Measurements from ENCODE around the gene MAPKAPK2. TPM values are rescaled to one million over a fixed set of nuclear protein-coding genes. Genes with fewer than 3 reads are reported as not detected.

MAPKAPK2 gene
- total RNA-seq, 2 experiments from 2014 or later = 96.9 to 97.4 TPM

GRCh38 chr1:206715120-206715519 is 30.4 kb downstream of the MAPKAPK2 start:
- intact Hi-C loops (cut with micrococcal nuclease) = loop anchor here (5.0 kb wide), 1 partner anchor 33 kb away; the partner anchor contains the start of gene MAPKAPK2
- Mint-ChIP-seq H3K27ac (peak overlapping the region; percentile 57), H3K9me3 (no peaks in the 10 kb centered on the region), H3K4me3 (no peak overlapping the region), H3K4me1 (ENCODE audit: low read depth) (peaks cover 84% of the 10 kb centered on the region), H3K27me3 (no peaks in the 10 kb centered on the region), H3K36me3 (no peaks in the 10 kb centered on the region)
- CTCF ChIA-PET = interaction anchor here (0.6 to 3.3 kb wide), 11 partner anchors 8 to 318 kb away, joined by 3 to 23 read pairs (median 3); partner anchors contain the start of genes C1orf116 and DYRK3
- POLR2A ChIA-PET = interaction anchor here (0.7 kb wide), 1 partner anchor 101 kb away, joined by 3 read pairs; no protein-coding TSS in a partner anchor
- DNase-seq = no peak

- peak overlapping the region; percentile 80 for H3K27ac Mint-ChIP-seq
- peaks cover 80% of the 10 kb centered on the region for H3K4me1 Mint-ChIP-seq (ENCODE audit: low read depth)
- intact Hi-C loops (cut with micrococcal nuclease) = loop anchor here (5.0 kb wide), 1 partner anchor 33 kb away; the partner anchor contains the start of gene MAPKAPK2
- CTCF ChIA-PET = interaction anchor here (1.0 to 3.3 kb wide), 9 partner anchors 8 to 197 kb away, joined by 3 to 23 read pairs (median 4); no protein-coding TSS in a partner anchor
- H3K27me3 Mint-ChIP-seq = no peaks in the 10 kb centered on the region
- no peaks in the 10 kb centered on the region for H3K9me3 Mint-ChIP-seq
- no peaks in the 10 kb centered on the region for H3K36me3 Mint-ChIP-seq
- no peak for DNase-seq
- POLR2A ChIA-PET = interaction anchor here (0.6 kb wide), 1 partner anchor 8 kb away, joined by 3 read pairs; no protein-coding TSS in a partner anchor
- no peak overlapping the region for H3K4me3 Mint-ChIP-seq
Measured at GRCh38 chr1:206715552-206716158, 30.9 kb downstream of the MAPKAPK2 start.

- H3K4me3 Mint-ChIP-seq = no peak overlapping the region
- DNase-seq = no peak
- no peaks in the 10 kb centered on the region for H3K9me3 Mint-ChIP-seq
- H3K27ac Mint-ChIP-seq = peak overlapping the region; percentile 80
- H3K36me3 Mint-ChIP-seq = no peaks in the 10 kb centered on the region
- H3K27me3 Mint-ChIP-seq = no peaks in the 10 kb centered on the region
- CTCF ChIA-PET = interaction anchor here (1.4 to 3.3 kb wide), 7 partner anchors 9 to 196 kb away, joined by 3 to 23 read pairs (median 9); no protein-coding TSS in a partner anchor
- peaks cover 86% of the 10 kb centered on the region for H3K4me1 Mint-ChIP-seq (ENCODE audit: low read depth)
- intact Hi-C loops (cut with micrococcal nuclease) = loop anchor here (5.0 kb wide), 1 partner anchor 34 kb away; the partner anchor contains the start of gene MAPKAPK2
- POLR2A ChIA-PET = interaction anchor here (0.6 kb wide), 1 partner anchor 9 kb away, joined by 3 read pairs; no protein-coding TSS in a partner anchor
Measured at GRCh38 chr1:206716159-206716869, 31.6 kb downstream of the MAPKAPK2 start.

GRCh38 chr1:206716870-206717673 is 32.4 kb downstream of the MAPKAPK2 start:
- H3K4me3 Mint-ChIP-seq = no peak overlapping the region
- peak overlapping the region; percentile 61 for H3K27ac Mint-ChIP-seq
- no peaks in the 10 kb centered on the region for H3K27me3 Mint-ChIP-seq
- no peaks in the 10 kb centered on the region for H3K9me3 Mint-ChIP-seq
- H3K36me3 Mint-ChIP-seq = no peaks in the 10 kb centered on the region
- peaks cover 83% of the 10 kb centered on the region for H3K4me1 Mint-ChIP-seq (ENCODE audit: low read depth)
- intact Hi-C loops (cut with micrococcal nuclease) = loop anchor here (5.0 kb wide), 1 partner anchor 35 kb away; the partner anchor contains the start of gene MAPKAPK2
- POLR2A ChIA-PET = no interaction called here
- peak; percentile 45 for DNase-seq
- CTCF ChIA-PET = interaction anchor here (1.4 to 3.3 kb wide), 5 partner anchors 9 to 195 kb away, joined by 4 to 23 read pairs (median 9); no protein-coding TSS in a partner anchor

- Mint-ChIP-seq H3K27ac (peak overlapping the region; percentile 61), H3K4me3 (no peak overlapping the region), H3K27me3 (no peaks in the 10 kb centered on the region), H3K36me3 (no peaks in the 10 kb centered on the region), H3K9me3 (no peaks in the 10 kb centered on the region), H3K4me1 (ENCODE audit: low read depth) (peaks cover 78% of the 10 kb centered on the region)
- POLR2A ChIA-PET = no interaction called here
- intact Hi-C loops (cut with micrococcal nuclease) = loop anchor here (5.0 kb wide), 1 partner anchor 35 kb away; the partner anchor contains the start of gene MAPKAPK2
- CTCF ChIA-PET = interaction anchor here (1.4 to 3.3 kb wide), 4 partner anchors 54 to 195 kb away, joined by 4 to 13 read pairs (median 6); no protein-coding TSS in a partner anchor
- no peak for DNase-seq
Measured at GRCh38 chr1:206717674-206717989, 32.9 kb downstream of the MAPKAPK2 start.

- Mint-ChIP-seq H3K4me1 (ENCODE audit: low read depth) (peaks cover 69% of the 10 kb centered on the region), H3K27ac (no peak overlapping the region), H3K9me3 (no peaks in the 10 kb centered on the region), H3K4me3 (no peak overlapping the region), H3K36me3 (no peaks in the 10 kb centered on the region), H3K27me3 (no peaks in the 10 kb centered on the region)
- CTCF ChIA-PET = interaction anchor here (0.8 to 2.0 kb wide), 6 partner anchors 15 to 200 kb away, joined by 3 to 6 read pairs (median 4); no protein-coding TSS in a partner anchor
- POLR2A ChIA-PET = interaction anchor here (0.9 kb wide), 1 partner anchor 8 kb away, joined by 3 read pairs; no protein-coding TSS in a partner anchor
- DNase-seq = no peak
- intact Hi-C loops (cut with micrococcal nuclease) = loop anchor here (5.0 kb wide), 1 partner anchor 37 kb away; the partner anchor contains the start of gene MAPKAPK2
Measured at GRCh38 chr1:206719169-206719839, 34.6 kb downstream of the MAPKAPK2 start.

- Mint-ChIP-seq H3K36me3 (no peaks in the 10 kb centered on the region), H3K4me3 (no peak overlapping the region), H3K27me3 (no peaks in the 10 kb centered on the region), H3K4me1 (ENCODE audit: low read depth) (peaks cover 68% of the 10 kb centered on the region), H3K27ac (no peak overlapping the region), H3K9me3 (no peaks in the 10 kb centered on the region)
- ChIA-PET CTCF (interaction anchor here (0.6 to 7.7 kb wide), 3 partner anchors 58 to 283 kb away, joined by 3 to 125 read pairs (median 3); no protein-coding TSS in a partner anchor), POLR2A (no interaction called here)
- DNase-seq = no peak
- intact Hi-C loops (cut with micrococcal nuclease) = no loop called here
Measured at GRCh38 chr1:206721454-206721853, 36.7 kb downstream of the MAPKAPK2 start.

GRCh38 chr1:206722751-206723461 is 38.2 kb downstream of the MAPKAPK2 start:
- Mint-ChIP-seq H3K9me3 (no peaks in the 10 kb centered on the region), H3K27me3 (no peaks in the 10 kb centered on the region), H3K36me3 (no peaks in the 10 kb centered on the region), H3K4me1 (ENCODE audit: low read depth) (peaks cover 63% of the 10 kb centered on the region), H3K27ac (no peak overlapping the region), H3K4me3 (no peak overlapping the region)
- CTCF ChIA-PET = interaction anchor here (0.6 to 7.7 kb wide), 7 partner anchors 8 to 193 kb away, joined by 3 to 125 read pairs (median 4); no protein-coding TSS in a partner anchor
- DNase-seq = no peak
- intact Hi-C loops (cut with micrococcal nuclease) = no loop called here
- POLR2A ChIA-PET = no interaction called here

GRCh38 chr1:206723462-206723804 is 38.7 kb downstream of the MAPKAPK2 start:
- peaks cover 65% of the 10 kb centered on the region for H3K4me1 Mint-ChIP-seq (ENCODE audit: low read depth)
- H3K27ac Mint-ChIP-seq = no peak overlapping the region
- CTCF ChIA-PET = interaction anchor here (0.6 to 7.7 kb wide), 6 partner anchors 9 to 192 kb away, joined by 3 to 125 read pairs (median 4); no protein-coding TSS in a partner anchor

GRCh38 chr1:206723805-206724472 is 39.2 kb downstream of the MAPKAPK2 start:
- intact Hi-C loops (cut with micrococcal nuclease) = no loop called here
- H3K27me3 Mint-ChIP-seq = no peaks in the 10 kb centered on the region
- no peak for DNase-seq
- H3K4me3 Mint-ChIP-seq = no peak overlapping the region
- CTCF ChIA-PET = interaction anchor here (0.6 to 7.7 kb wide), 16 partner anchors 8 to 257 kb away, joined by 3 to 137 read pairs (median 10); no protein-coding TSS in a partner anchor
- no peak overlapping the region for H3K27ac Mint-ChIP-seq
- no peaks in the 10 kb centered on the region for H3K36me3 Mint-ChIP-seq
- H3K9me3 Mint-ChIP-seq = no peaks in the 10 kb centered on the region
- POLR2A ChIA-PET = no interaction called here
- H3K4me1 Mint-ChIP-seq (ENCODE audit: low read depth) = peaks cover 61% of the 10 kb centered on the region

More at GRCh38 chr1:206723462-206723804, 38.7 kb downstream of the MAPKAPK2 start:
- POLR2A ChIA-PET = no interaction called here
- Mint-ChIP-seq H3K4me3 (no peak overlapping the region), H3K9me3 (no peaks in the 10 kb centered on the region), H3K27me3 (no peaks in the 10 kb centered on the region), H3K36me3 (no peaks in the 10 kb centered on the region)
- no peak for DNase-seq
- intact Hi-C loops (cut with micrococcal nuclease) = no loop called here

Data from activated CD4-positive, alpha-beta memory T cell treated with anti-CD3 and anti-CD28 coated beads for 36 hours (primary cell).